Loucy (cell line): Measurements from ENCODE around the gene PPP1R12B.

Experiments used
- H2AFZ ChIP-seq: fragments of 200-600 bp; sonication (generic); 2 replicates; pipeline ENCODE4 v1.6.0; 2016; ENCODE audit warnings: antibody characterized with exemption, mild to moderate bottlenecking, low read length, moderate library complexity
- H3F3A ChIP-seq: fragments of 200-600 bp; 2 replicates; pipeline ENCODE4 v1.6.0; 2016; ENCODE audit warnings: antibody characterized with exemption, low read depth, mild to moderate bottlenecking
- H3K27me3 ChIP-seq: fragments of 200-600 bp; sonication (generic); 2 replicates; pipeline ENCODE4 v1.6.1; 2014; ENCODE audit warnings: low read length, mild to moderate bottlenecking; ENCODE audit not compliant: insufficient read depth, poor library complexity, severe bottlenecking
- H3K36me3 ChIP-seq: fragments of 200-600 bp; sonication (generic); 2 replicates; pipeline ENCODE4 v1.6.1; 2016; ENCODE audit warnings: low read length; ENCODE audit not compliant: insufficient read depth
- H3K4me1 ChIP-seq: fragments of 200-600 bp; sonication (generic); 2 replicates; pipeline ENCODE4 v1.5.1; 2014; ENCODE audit warnings: low read length, mild to moderate bottlenecking; ENCODE audit not compliant: insufficient read depth, poor library complexity, severe bottlenecking
- H3K4me2 ChIP-seq: fragments of 200-600 bp; sonication (generic); 2 replicates; pipeline ENCODE4 v1.6.0; 2014; ENCODE audit warnings: antibody characterized with exemption, low read length, low read depth, mild to moderate bottlenecking; ENCODE audit not compliant: poor library complexity, severe bottlenecking
- H3K4me3 ChIP-seq: fragments of 200-600 bp; sonication (generic); 2 replicates; pipeline ENCODE4 v1.5.1; 2014; ENCODE audit warnings: low read length, mild to moderate bottlenecking, mixed read lengths; ENCODE audit not compliant: poor library complexity, severe bottlenecking
- H3K79me2 ChIP-seq: fragments of 200-600 bp; sonication (generic); 2 replicates; pipeline ENCODE4 v1.6.1; 2014; ENCODE audit warnings: low read length; ENCODE audit not compliant: insufficient read depth
- H3K9ac ChIP-seq: fragments of 200-600 bp; sonication (generic); 2 replicates; pipeline ENCODE4 v1.6.0; 2014; ENCODE audit warnings: mild to moderate bottlenecking, low read depth, low read length, moderate library complexity; ENCODE audit not compliant: poor library complexity, severe bottlenecking
- H3K9me2 ChIP-seq: fragments of 200-600 bp; sonication (generic); replicated peaks from 2 replicates; pipeline ENCODE4 v1.6.1; 2016; ENCODE audit warnings: low read depth, low read length, mixed read lengths
- H3K9me3 ChIP-seq: fragments of 200-600 bp; sonication (generic); 2 replicates; pipeline ENCODE4 v1.6.1; 2014; ENCODE audit warnings: mild to moderate bottlenecking, antibody characterized with exemption, low read length, low read depth; ENCODE audit not compliant: insufficient read depth
- H4K20me1 ChIP-seq: fragments of 200-600 bp; sonication (generic); 2 replicates; pipeline ENCODE4 v1.6.0; 2014; ENCODE audit warnings: antibody characterized with exemption, low read length, mild to moderate bottlenecking; ENCODE audit not compliant: insufficient read depth, poor library complexity, severe bottlenecking
- EZH2phosphoT487 ChIP-seq: fragments of 200-600 bp; IDR thresholded peaks from 2 replicates; pipeline ENCODE4 v1.6.1; 2018; ENCODE audit warnings: antibody characterized with exemption, mild to moderate bottlenecking, moderate library complexity, borderline replicate concordance
- TF ChIP-seq, protein P1 (sequence below): fragments of 200-600 bp; sonication (generic); conservative IDR thresholded peaks from 2 replicates; pipeline ENCODE4 v1.5.1; 2014; ENCODE audit warnings: mild to moderate bottlenecking, antibody characterized with exemption, low read length

PPP1R12B gene

DNA sequence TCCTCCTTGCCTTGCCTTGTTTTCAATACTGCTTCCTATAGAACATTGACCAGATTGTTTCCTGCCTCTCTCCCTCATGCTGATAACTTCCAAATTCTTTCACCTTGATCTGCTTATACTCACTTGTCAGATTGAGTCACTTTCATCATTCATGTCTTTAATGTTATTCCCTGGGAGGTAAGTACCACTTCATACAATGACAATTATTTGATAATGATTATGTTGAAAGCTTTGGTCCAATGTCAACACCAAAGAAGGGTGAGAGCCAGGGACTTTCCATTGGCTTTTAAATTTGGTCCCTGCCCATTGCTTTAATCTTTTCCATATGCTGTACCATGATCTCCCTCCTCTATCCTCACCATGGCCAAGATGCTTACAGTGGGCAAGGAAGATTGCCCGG, 224.4 kb downstream of the PPP1R12B start:
- Histone ChIP-seq H3F3A (no peaks in the 10 kb centered on the region), H3K9me3 (no peaks in the 10 kb centered on the region), H3K4me2 (no peak overlapping the region), H3K9me2 (no peaks in the 10 kb centered on the region), H2AFZ (no peak overlapping the region), H3K36me3 (peaks cover 5% of the 10 kb centered on the region; the same call in 1 of the 2 replicates), H4K20me1 (no peaks in the 10 kb centered on the region), H3K4me3 (no peak overlapping the region), H3K27me3 (no peaks in the 10 kb centered on the region), H3K4me1 (no peaks in the 10 kb centered on the region), H3K9ac (no peak overlapping the region), H3K79me2 (no peaks in the 10 kb centered on the region)
- TF ChIP-seq, protein P1, sequence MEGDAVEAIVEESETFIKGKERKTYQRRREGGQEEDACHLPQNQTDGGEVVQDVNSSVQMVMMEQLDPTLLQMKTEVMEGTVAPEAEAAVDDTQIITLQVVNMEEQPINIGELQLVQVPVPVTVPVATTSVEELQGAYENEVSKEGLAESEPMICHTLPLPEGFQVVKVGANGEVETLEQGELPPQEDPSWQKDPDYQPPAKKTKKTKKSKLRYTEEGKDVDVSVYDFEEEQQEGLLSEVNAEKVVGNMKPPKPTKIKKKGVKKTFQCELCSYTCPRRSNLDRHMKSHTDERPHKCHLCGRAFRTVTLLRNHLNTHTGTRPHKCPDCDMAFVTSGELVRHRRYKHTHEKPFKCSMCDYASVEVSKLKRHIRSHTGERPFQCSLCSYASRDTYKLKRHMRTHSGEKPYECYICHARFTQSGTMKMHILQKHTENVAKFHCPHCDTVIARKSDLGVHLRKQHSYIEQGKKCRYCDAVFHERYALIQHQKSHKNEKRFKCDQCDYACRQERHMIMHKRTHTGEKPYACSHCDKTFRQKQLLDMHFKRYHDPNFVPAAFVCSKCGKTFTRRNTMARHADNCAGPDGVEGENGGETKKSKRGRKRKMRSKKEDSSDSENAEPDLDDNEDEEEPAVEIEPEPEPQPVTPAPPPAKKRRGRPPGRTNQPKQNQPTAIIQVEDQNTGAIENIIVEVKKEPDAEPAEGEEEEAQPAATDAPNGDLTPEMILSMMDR = no peak
- TF ChIP-seq EZH2phosphoT487 = no peak

DNA sequence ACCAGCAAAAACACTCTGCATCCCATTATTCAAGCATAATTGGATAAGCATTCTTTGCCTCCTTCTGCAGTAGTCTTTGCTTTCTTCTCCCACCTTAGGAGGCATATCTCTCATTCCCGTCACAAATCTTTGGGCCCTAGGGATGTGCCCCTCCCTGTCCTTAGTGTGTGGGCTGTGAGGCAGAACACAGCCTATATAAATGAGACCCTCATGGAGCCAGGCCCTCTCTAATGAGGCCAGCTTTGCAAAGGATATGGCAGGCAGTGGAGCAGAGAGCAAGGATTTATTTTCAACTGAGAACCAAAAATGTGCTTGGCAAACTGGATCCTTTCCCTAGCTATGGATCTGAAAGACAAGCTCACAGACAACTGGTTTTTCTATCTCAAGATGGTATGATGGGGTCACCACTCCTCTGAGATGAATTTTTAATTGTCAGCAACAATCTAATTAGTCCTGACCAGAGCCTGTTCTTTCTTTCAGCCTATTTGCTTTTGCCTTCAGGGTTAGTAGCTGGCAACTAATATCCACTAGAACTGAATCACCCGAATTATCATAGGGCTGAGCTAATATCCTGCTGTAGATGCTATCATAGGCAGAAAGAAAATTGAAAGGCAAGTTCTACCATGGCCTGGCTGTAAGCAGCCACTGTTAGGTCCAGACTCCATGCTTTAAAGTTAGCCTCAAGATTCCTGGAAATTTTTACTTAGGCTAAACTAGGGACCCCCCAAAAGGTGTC, 227.6 kb downstream of the PPP1R12B start:
- Histone ChIP-seq H3K9me2 (no peaks in the 10 kb centered on the region), H3K36me3 (no peaks in the 10 kb centered on the region; the same call in 1 of the 2 replicates), H3K4me1 (peaks cover 8% of the 10 kb centered on the region), H3K9ac (no peak overlapping the region), H3K4me2 (no peak overlapping the region), H2AFZ (no peak overlapping the region), H3K9me3 (no peaks in the 10 kb centered on the region), H3K79me2 (no peaks in the 10 kb centered on the region), H4K20me1 (no peaks in the 10 kb centered on the region), H3F3A (no peaks in the 10 kb centered on the region), H3K27me3 (no peaks in the 10 kb centered on the region), H3K4me3 (no peak overlapping the region)
- no peak for TF ChIP-seq EZH2phosphoT487
- TF ChIP-seq, protein P1 = no peak

DNA sequence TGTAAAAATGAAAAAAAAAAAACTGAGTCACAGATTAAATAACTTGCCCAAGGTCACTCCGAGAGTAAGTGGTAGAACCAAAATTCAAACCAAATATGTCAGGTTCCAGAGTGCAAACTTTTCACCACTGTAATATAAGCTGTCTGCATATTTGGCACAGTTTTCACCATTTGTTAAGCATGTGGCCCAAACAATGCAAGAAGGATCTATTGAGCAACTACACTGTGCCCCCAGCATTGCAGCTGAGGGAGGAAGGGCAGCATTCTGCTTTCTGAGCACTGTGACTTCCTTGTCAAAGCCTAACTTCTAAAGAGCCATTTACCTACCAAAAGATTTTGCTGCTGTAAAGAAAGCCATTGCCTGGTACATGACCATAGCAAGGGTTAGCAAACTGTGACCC, 228.3 kb downstream of the PPP1R12B start:
- Histone ChIP-seq H3K4me2 (no peak overlapping the region), H4K20me1 (no peaks in the 10 kb centered on the region), H3K79me2 (no peaks in the 10 kb centered on the region), H3K9me3 (no peaks in the 10 kb centered on the region), H3K9me2 (no peaks in the 10 kb centered on the region), H3K27me3 (no peaks in the 10 kb centered on the region), H3K36me3 (no peaks in the 10 kb centered on the region; the same call in 1 of the 2 replicates), H3K4me3 (no peak overlapping the region), H3K9ac (no peak overlapping the region), H2AFZ (no peak overlapping the region), H3K4me1 (peaks cover 9% of the 10 kb centered on the region), H3F3A (no peaks in the 10 kb centered on the region)
- TF ChIP-seq, protein P1 = no peak
- no peak for TF ChIP-seq EZH2phosphoT487
